Ureter (tissue), 1 donor: ENCODE measurements around the gene NEK4. TPM values are rescaled to one million over a fixed set of nuclear protein-coding genes. Genes with fewer than 3 reads are reported as not detected.

ENCODE experiments used
- DNase-seq: peaks from one replicate; pipeline ENCODE4 v3.0.0-alpha.2; 2020; ENCODE audit warnings: low spot score
- total RNA-seq: library from RNA; stranded (reverse); gene quantifications from one replicate; pipeline ENCODE4 v1.2.4, GENCODE V29; 2023
- donor health status: DM: yes; HTN: yes; CAD: no.

NEK4 gene
- total RNA-seq, 1 donor from 2014 or later, result 36.3 TPM

DNA sequence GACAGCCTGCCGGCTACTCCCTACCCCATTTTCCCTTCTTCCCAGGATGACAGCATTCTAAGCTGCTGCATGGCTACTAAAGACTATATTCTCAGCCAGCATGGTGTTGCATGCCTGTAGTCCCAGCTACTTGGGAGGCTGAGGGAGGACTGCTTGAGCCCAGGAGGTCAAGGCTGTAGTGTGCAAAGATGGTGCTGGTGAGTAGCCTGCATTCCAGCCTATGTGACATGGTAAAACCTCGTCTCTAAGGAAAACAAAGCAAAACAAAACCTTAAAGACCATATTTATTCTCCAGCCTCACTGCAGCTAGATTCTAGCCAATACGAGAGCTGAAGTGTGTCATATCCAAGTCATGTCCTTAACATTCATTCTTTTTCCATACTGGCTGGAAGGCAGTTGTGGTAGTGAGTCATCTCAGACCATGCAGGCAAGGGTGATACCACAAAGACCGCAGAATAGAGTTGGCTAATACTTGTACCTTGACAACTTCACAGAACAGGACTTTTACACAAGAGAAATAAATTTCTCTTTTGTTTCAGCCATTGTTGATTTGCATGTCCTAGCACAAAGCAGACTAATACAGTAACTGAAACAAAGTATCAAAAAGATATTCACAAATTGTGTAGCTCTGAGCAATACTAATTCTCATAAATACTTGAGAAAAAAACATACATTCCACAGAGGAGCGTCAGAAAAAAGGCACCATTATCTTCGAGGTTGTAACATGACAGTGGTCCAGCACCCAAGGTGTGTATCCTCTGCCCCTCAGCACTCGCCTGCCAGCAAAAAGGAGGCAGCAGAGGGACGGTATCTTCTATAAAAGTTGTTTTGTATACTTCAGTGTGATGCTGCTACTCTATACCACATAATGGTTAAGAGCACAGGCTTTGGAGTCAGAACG, 99.9 kb downstream of the NEK4 start:
- no peak for DNase-seq

GRCh38 chr3:52663098-52663497, 107.6 kb downstream of the NEK4 start:
- no peak for DNase-seq

GRCh38 chr3:52660046-52660445, 110.7 kb downstream of the NEK4 start:
- no peak for DNase-seq

Other genes with a start within 250 kb of the NEK4 start
- gene NT5DC2, start 237.1 kb downstream of the NEK4 start, total RNA-seq, result 54.9 TPM
- gene UQCC5, start 234.3 kb downstream of the NEK4 start, total RNA-seq, result 27.2 TPM
- 82.3 TPM for gene PBRM1, start 85.0 kb downstream of the NEK4 start, total RNA-seq
- gene GNL3, start 84.9 kb downstream of the NEK4 start, total RNA-seq, result 174 TPM
- gene GLT8D1, start 65.1 kb downstream of the NEK4 start, total RNA-seq, result 52.3 TPM
- 125 TPM for gene SPCS1, start 64.8 kb downstream of the NEK4 start, total RNA-seq
- gene ITIH1, start 6.7 kb upstream of the NEK4 start, total RNA-seq, result not detected
- 4.6 TPM for gene ITIH3, start 23.9 kb upstream of the NEK4 start, total RNA-seq
- 37.1 TPM for gene ITIH4, start 59.7 kb upstream of the NEK4 start, total RNA-seq
- 15.9 TPM for gene MUSTN1, start 64.1 kb upstream of the NEK4 start, total RNA-seq
- 35.7 TPM for gene STIMATE, start 126.6 kb upstream of the NEK4 start, total RNA-seq